Measurements from ENCODE around the gene FRMD5.
A peak's percentile ranks its signal among the peaks of the same experiment; 100 is the strongest.

The FRMD5 gene

DNA sequence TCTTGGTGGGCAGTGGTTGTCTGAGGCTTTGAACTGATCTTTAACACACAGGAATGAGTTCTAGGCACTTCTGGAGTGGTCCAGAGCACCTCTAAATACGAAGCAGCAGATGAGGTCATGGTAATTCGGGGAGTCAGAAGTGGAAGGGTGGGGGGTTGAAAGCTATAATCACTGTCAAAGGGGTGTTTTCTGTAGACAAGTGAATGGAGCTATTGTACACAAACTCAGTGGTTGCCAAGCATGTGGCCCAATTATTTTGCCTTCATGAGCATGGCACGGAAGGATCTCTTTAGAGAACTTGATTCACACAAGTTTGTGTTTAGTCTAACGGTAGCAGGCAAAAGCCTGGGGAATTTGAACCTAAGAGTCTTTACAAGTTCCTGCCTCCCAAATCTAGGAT, 6.3 kb downstream of the FRMD5 start:
- 86% methylated on average over 4 of the region's 4 CpGs for WGBS
- H2AK5ac ChIP-seq (ENCODE audit: low read length, severe bottlenecking): no peak overlapping the region

DNA sequence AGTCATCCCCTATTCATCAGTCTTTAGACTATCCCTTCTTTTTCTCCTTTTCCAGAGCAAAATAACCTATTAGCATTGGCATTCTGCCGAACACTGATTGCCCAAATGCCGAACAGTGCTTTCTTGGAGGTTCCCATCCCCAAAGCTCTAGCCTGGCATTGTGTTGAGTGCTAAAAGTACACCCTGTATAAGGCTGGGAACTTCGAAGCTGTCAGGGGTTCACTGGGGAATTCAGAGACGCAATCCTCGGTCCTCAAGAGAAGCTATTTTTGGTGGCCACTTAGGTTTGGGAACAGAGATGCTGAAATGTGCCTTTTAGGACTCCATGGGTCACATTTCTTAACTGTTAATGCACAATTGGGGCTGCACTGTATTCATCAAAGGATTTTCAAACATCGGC, 8.4 kb downstream of the FRMD5 start:
- Histone ChIP-seq H2BK5ac (ENCODE audit: low read depth, low read length, poor library complexity, severe bottlenecking) (no peak overlapping the region), H3K27ac (ENCODE audit: low read length, poor library complexity, severe bottlenecking) (no peak overlapping the region), H3K9ac (ENCODE audit: low read length) (no peak overlapping the region), H2BK12ac (ENCODE audit: low read length in 2 of 2) (no peak overlapping the region), H3K4me1 (ENCODE audit: control insufficient read depth, insufficient read depth, low read depth, low read length) (no peaks in the 10 kb centered on the region), H3K9me3 (ENCODE audit: control insufficient read depth, low read length) (no peaks in the 10 kb centered on the region), H2AK5ac (ENCODE audit: low read length, severe bottlenecking) (peak overlapping the region; percentile 78), H3K23ac (ENCODE audit: low read length in 2 of 2) (no peak overlapping the region), H2AFZ (ENCODE audit: low read depth, low read length) (no peak overlapping the region), H3K4me2 (ENCODE audit: low read length, poor library complexity, severe bottlenecking) (no peak overlapping the region), H3K14ac (ENCODE audit: low read length in 2 of 2) (no peak overlapping the region), H2BK120ac (ENCODE audit: low read depth, low read length) (no peak overlapping the region), H3K4ac (ENCODE audit: low read depth in 1 of 2, low read length in 2 of 2) (no peak overlapping the region), H3K4me3 (ENCODE audit: insufficient read depth in 1 of 2, low read depth in 1 of 2, low read length in 2 of 2) (no peak overlapping the region), H3K79me1 (replicated peaks; ENCODE audit: low read length, poor library complexity, severe bottlenecking) (peaks cover 27% of the 10 kb centered on the region), H3K18ac (ENCODE audit: low read depth in 1 of 2, low read length in 2 of 2) (no peak overlapping the region), H3K27me3 (ENCODE audit: control insufficient read depth in 1 of 2, insufficient read depth in 1 of 2, low read length in 2 of 2) (no peaks in the 10 kb centered on the region), H3K36me3 (ENCODE audit: control insufficient read depth in 1 of 2, insufficient read depth in 2 of 2, low read depth in 1 of 2, low read length in 2 of 2) (no peaks in the 10 kb centered on the region), H4K91ac (ENCODE audit: low read length) (no peak overlapping the region), H2BK15ac (ENCODE audit: low read depth, poor library complexity, severe bottlenecking) (no peak overlapping the region), H4K8ac (ENCODE audit: low read length) (no peak overlapping the region)
- DNase-seq: no peak
- 92% methylated on average over 6 of the region's 6 CpGs for WGBS

More for the DNA sequence above, 6.3 kb downstream of the FRMD5 start:
- no peak overlapping the region for H3K9ac ChIP-seq (ENCODE audit: low read length)
- no peak overlapping the region for H3K4me2 ChIP-seq (ENCODE audit: low read length, poor library complexity, severe bottlenecking)
- H4K91ac ChIP-seq (ENCODE audit: low read length): no peak overlapping the region
- no peaks in the 10 kb centered on the region for H3K36me3 ChIP-seq (ENCODE audit: control insufficient read depth in 1 of 2, insufficient read depth in 2 of 2, low read depth in 1 of 2, low read length in 2 of 2)
- no peak overlapping the region for H2BK15ac ChIP-seq (ENCODE audit: low read depth, poor library complexity, severe bottlenecking)
- no peaks in the 10 kb centered on the region for H3K4me1 ChIP-seq (ENCODE audit: control insufficient read depth, insufficient read depth, low read depth, low read length)
- no peak overlapping the region for H3K4ac ChIP-seq (ENCODE audit: low read depth in 1 of 2, low read length in 2 of 2)
- no peak overlapping the region for H3K27ac ChIP-seq (ENCODE audit: low read length, poor library complexity, severe bottlenecking)
- H3K18ac ChIP-seq (ENCODE audit: low read depth in 1 of 2, low read length in 2 of 2): no peak overlapping the region
- H3K14ac ChIP-seq (ENCODE audit: low read length in 2 of 2): no peak overlapping the region
- H2BK120ac ChIP-seq (ENCODE audit: low read depth, low read length): no peak overlapping the region
- H2BK12ac ChIP-seq (ENCODE audit: low read length in 2 of 2): no peak overlapping the region
- H3K27me3 ChIP-seq (ENCODE audit: control insufficient read depth in 1 of 2, insufficient read depth in 1 of 2, low read length in 2 of 2): no peaks in the 10 kb centered on the region
- no peaks in the 10 kb centered on the region for H3K9me3 ChIP-seq (ENCODE audit: control insufficient read depth, low read length)
- no peak overlapping the region for H4K8ac ChIP-seq (ENCODE audit: low read length)
- H2AFZ ChIP-seq (ENCODE audit: low read depth, low read length): no peak overlapping the region
- H3K79me1 ChIP-seq (replicated peaks; ENCODE audit: low read length, poor library complexity, severe bottlenecking): peaks cover 24% of the 10 kb centered on the region
- H3K4me3 ChIP-seq (ENCODE audit: insufficient read depth in 1 of 2, low read depth in 1 of 2, low read length in 2 of 2): no peak overlapping the region
- H2BK5ac ChIP-seq (ENCODE audit: low read depth, low read length, poor library complexity, severe bottlenecking): no peak overlapping the region
- DNase-seq: no peak
- no peak overlapping the region for H3K23ac ChIP-seq (ENCODE audit: low read length in 2 of 2)

DNA sequence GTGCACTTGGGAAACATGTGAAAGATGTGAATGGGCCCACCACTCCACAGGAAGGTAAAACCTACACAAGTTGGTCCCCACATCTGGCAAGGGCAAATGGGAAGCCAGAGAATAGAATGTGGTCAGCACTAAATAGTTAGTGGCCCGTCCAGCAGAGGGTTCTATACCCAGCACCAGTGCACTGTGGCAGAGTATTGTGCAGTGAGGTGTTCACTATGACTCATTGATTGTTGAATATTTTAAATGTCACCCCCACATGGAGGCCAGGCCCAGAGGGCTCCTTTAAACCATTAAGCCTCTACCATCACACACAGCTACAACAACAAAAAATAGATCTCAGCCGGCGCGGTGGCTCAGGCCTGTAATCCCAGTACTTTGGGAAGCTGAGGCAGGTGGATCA, 11.7 kb downstream of the FRMD5 start:
- Histone ChIP-seq H3K18ac (ENCODE audit: low read depth in 1 of 2, low read length in 2 of 2) (no peak overlapping the region), H3K79me1 (replicated peaks; ENCODE audit: low read length, poor library complexity, severe bottlenecking) (peaks cover 26% of the 10 kb centered on the region), H3K4me2 (ENCODE audit: low read length, poor library complexity, severe bottlenecking) (no peak overlapping the region), H3K9me3 (ENCODE audit: control insufficient read depth, low read length) (no peaks in the 10 kb centered on the region), H3K4ac (ENCODE audit: low read depth in 1 of 2, low read length in 2 of 2) (no peak overlapping the region), H2BK15ac (ENCODE audit: low read depth, poor library complexity, severe bottlenecking) (no peak overlapping the region), H2AK5ac (ENCODE audit: low read length, severe bottlenecking) (no peak overlapping the region), H3K4me3 (ENCODE audit: insufficient read depth in 1 of 2, low read depth in 1 of 2, low read length in 2 of 2) (no peak overlapping the region), H2BK12ac (ENCODE audit: low read length in 2 of 2) (no peak overlapping the region), H3K27ac (ENCODE audit: low read length, poor library complexity, severe bottlenecking) (no peak overlapping the region), H3K9ac (ENCODE audit: low read length) (no peak overlapping the region), H3K14ac (ENCODE audit: low read length in 2 of 2) (no peak overlapping the region), H3K23ac (ENCODE audit: low read length in 2 of 2) (no peak overlapping the region), H2BK5ac (ENCODE audit: low read depth, low read length, poor library complexity, severe bottlenecking) (no peak overlapping the region), H4K8ac (ENCODE audit: low read length) (no peak overlapping the region), H3K36me3 (ENCODE audit: control insufficient read depth in 1 of 2, insufficient read depth in 2 of 2, low read depth in 1 of 2, low read length in 2 of 2) (no peaks in the 10 kb centered on the region), H2BK120ac (ENCODE audit: low read depth, low read length) (no peak overlapping the region), H3K4me1 (ENCODE audit: control insufficient read depth, insufficient read depth, low read depth, low read length) (no peaks in the 10 kb centered on the region), H4K91ac (ENCODE audit: low read length) (no peak overlapping the region), H3K27me3 (ENCODE audit: control insufficient read depth in 1 of 2, insufficient read depth in 1 of 2, low read length in 2 of 2) (no peaks in the 10 kb centered on the region), H2AFZ (ENCODE audit: low read depth, low read length) (no peak overlapping the region)
- DNase-seq: no peak
- WGBS: 87% methylated on average over 4 of the region's 4 CpGs

DNA sequence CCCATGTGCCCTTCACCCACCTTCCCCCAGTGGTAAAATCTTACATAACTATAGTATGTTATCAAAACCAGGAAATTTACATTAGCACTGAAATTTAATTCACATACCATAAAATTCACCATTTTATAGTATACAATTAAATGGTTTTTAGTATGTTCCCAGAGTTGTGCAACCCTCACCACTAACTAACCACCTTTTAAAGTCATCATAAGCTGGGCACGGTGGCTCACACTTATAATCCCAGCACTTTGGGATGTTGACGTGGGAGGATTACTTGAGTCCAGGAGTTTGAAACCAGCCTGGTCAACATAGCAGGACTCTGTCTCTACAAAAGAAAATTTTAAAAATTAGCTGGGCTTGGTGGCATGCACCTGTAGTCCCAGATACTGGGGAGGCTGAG, 13.7 kb downstream of the FRMD5 start:
- no peak overlapping the region for H3K9ac ChIP-seq (ENCODE audit: low read length)
- H3K9me3 ChIP-seq (ENCODE audit: control insufficient read depth, low read length): no peaks in the 10 kb centered on the region
- no peak for DNase-seq

More for the DNA sequence above, 13.7 kb downstream of the FRMD5 start:
- H2BK5ac ChIP-seq (ENCODE audit: low read depth, low read length, poor library complexity, severe bottlenecking): no peak overlapping the region
- no peak overlapping the region for H2BK12ac ChIP-seq (ENCODE audit: low read length in 2 of 2)
- H4K91ac ChIP-seq (ENCODE audit: low read length): no peak overlapping the region
- peaks cover 20% of the 10 kb centered on the region for H3K79me1 ChIP-seq (replicated peaks; ENCODE audit: low read length, poor library complexity, severe bottlenecking)
- H2BK15ac ChIP-seq (ENCODE audit: low read depth, poor library complexity, severe bottlenecking): no peak overlapping the region
- H2AK5ac ChIP-seq (ENCODE audit: low read length, severe bottlenecking): no peak overlapping the region
- no peak overlapping the region for H3K4me3 ChIP-seq (ENCODE audit: insufficient read depth in 1 of 2, low read depth in 1 of 2, low read length in 2 of 2)
- H3K18ac ChIP-seq (ENCODE audit: low read depth in 1 of 2, low read length in 2 of 2): no peak overlapping the region
- H3K14ac ChIP-seq (ENCODE audit: low read length in 2 of 2): no peak overlapping the region
- no peak overlapping the region for H2AFZ ChIP-seq (ENCODE audit: low read depth, low read length)
- no peak overlapping the region for H4K8ac ChIP-seq (ENCODE audit: low read length)
- no peaks in the 10 kb centered on the region for H3K36me3 ChIP-seq (ENCODE audit: control insufficient read depth in 1 of 2, insufficient read depth in 2 of 2, low read depth in 1 of 2, low read length in 2 of 2)
- no peak overlapping the region for H3K27ac ChIP-seq (ENCODE audit: low read length, poor library complexity, severe bottlenecking)
- H3K27me3 ChIP-seq (ENCODE audit: control insufficient read depth in 1 of 2, insufficient read depth in 1 of 2, low read length in 2 of 2): no peaks in the 10 kb centered on the region
- H3K4me1 ChIP-seq (ENCODE audit: control insufficient read depth, insufficient read depth, low read depth, low read length): no peaks in the 10 kb centered on the region
- no peak overlapping the region for H2BK120ac ChIP-seq (ENCODE audit: low read depth, low read length)
- H3K23ac ChIP-seq (ENCODE audit: low read length in 2 of 2): no peak overlapping the region
- 100% methylated on average over 2 of the region's 2 CpGs for WGBS
- no peak overlapping the region for H3K4me2 ChIP-seq (ENCODE audit: low read length, poor library complexity, severe bottlenecking)
- no peak overlapping the region for H3K4ac ChIP-seq (ENCODE audit: low read depth in 1 of 2, low read length in 2 of 2)

Measured in mesenchymal stem cell (in vitro differentiated cells and primary cell).